Stimulated activated CD8-positive, alpha-beta memory T cell treated with anti-CD3 and anti-CD28 coated beads, Interleukin-7, amount 100 ng/mL, for 1 hour (primary cell): Measurements from ENCODE around the gene DDX11.
"Not testable (repeated sequence)": the region's sequence is repeated elsewhere in the genome, so short reads cannot be mapped to it uniquely, and the experiment has no call there.

Source experiments
- DNase-seq, 2 donors: peaks; one replicate each; pipeline ENCODE4 v3.0.0-alpha.2; 2020; ENCODE audit warnings: low read depth in 2 of 2

Gene DDX11

DNA sequence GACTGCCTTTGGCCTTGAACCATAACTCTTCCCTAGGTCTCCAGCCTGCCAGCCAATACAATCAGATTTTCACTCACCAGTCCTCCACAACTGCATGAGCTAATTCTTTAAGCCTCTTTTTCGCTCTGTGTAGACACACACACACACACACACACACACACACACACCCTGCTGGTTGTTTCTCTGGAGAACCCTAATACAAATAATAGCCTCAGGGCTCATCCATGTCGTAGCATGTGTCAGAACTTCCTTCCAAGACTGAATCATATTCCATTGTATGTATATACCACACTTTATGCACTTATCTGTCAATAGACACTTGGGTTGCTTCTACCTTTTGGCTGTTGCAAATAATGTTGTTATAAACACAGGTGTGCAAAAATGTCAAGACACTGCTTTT lies 6.0 kb upstream of the DDX11 start:
- not testable (repeated sequence) for DNase-seq

DNA sequence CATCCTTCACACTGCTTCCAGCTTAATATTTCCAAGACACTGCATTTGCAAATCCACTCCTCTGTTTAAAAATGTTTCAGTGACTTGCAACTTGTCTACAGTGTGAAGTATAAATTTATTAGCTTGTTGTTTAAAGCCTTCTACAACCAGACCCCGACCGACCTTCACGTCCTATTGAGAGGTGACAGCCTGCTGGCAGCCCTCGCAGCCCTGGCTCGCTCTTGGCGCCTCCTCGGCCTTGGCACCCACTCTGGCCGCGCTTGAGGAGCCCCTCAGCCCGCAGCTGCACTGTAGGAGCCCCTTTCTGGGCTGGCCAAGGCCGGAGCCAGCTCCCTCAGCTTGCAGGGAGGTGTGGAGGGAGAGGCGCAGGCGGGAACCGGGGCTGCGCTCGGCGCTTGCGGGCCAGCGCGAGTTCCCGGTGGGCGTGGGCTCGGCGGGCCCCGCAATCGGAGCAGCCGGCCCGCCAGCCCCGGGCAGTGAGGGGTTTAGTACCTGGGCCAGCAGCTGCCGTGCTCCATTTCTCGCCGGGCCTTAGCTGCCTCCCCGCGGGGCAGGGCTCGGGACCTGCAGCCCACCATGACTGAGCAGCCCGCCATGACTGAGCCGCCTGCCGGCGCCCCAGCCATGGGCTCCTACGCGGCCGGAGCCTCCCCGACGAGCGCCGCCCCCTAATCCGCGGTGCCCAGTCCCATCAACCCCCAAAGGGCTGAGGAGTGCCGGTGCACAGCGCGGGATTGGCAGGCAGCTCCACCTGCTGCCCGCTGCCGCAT lies 2.5 kb upstream of the DDX11 start:
- DNase-seq, result not testable (repeated sequence)

DNA sequence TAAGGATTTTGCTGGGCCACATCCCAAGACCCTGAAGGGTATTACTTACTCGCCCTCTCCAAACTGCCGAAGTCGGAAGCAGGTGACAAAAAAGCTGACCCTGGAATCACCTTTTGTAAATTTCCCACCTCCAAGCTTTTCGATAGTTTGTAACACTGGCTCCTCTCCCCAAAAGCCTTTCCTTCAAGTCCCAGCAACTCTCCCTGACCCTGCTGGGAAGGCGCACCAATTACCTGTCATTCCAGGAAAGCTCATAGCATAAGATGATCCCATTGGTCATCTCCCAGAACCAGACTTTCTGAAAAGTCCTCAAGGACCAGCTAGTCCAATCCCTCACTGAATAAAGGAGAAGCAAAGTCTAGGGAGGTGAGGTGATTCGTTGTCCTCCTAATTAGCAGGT lies 698 bp upstream of the DDX11 start:
- DNase-seq, result not testable (repeated sequence)

DNA sequence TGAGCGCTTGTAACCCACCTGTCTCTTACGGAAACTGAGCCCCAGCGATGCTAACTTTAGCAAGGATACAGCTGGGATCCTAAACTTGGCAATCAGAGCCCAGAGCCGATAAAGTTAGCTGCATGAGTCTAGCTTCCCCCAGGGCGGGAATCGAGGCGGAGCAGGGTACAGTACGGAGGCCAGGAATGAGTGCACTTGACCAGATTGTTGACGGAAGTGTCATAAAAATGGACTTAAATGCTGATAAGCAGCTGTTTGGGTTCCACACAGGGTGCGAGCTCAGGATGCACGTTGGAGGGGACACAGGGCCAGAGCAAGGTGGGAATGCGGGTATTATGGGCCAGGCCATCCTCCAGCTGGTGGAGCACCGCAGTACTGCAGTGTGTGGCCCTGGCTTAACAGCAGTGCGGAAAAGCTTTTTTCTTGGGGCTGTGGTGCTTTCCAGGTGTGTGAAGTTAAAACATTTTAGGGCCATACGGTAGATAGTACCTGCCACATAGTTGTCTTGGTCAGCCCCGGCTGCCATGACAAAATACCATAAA lies 744 bp downstream of the DDX11 start:
- not testable (repeated sequence) for DNase-seq

DNA sequence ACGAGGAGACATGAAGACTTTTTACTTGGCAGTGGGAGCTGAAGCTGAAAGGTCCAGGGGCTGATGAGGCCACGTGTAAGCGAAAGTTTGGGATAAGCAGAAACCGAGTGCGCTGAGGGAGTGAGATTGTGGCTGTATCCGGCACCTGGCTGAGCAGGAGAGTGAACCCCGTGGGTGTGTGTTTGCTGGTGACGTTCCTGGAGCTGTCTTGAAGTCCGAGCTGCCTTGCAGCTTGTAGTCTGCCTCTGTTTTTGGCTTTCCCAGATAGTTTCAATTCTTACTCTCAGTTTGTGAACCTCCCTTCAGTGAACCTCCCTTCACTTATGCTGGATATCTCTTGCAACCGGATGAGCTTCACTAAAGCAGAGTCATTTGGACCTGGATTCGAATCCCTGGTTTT lies 2.5 kb downstream of the DDX11 start:
- not testable (repeated sequence) for DNase-seq

DNA sequence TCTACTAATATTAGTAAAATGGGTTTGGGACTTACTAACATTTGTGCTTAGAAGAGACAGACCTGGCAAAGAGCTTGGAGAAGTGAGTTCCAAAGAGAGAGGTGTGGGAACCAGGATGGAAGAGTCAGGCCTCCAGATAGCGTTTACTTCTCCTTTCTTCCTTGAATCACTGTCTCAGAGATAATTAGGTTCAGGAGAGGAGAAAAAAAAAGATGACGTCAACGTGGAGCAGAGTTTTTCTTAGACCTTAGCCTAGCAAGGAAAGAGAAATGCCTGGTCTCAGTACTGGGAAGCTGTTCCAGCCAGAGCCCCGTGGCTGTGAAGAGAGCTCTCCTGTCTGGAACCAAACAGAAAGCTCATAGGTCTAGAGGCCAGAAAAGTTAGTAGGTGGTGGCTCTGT lies 3.4 kb downstream of the DDX11 start:
- not testable (repeated sequence) for DNase-seq

DNA sequence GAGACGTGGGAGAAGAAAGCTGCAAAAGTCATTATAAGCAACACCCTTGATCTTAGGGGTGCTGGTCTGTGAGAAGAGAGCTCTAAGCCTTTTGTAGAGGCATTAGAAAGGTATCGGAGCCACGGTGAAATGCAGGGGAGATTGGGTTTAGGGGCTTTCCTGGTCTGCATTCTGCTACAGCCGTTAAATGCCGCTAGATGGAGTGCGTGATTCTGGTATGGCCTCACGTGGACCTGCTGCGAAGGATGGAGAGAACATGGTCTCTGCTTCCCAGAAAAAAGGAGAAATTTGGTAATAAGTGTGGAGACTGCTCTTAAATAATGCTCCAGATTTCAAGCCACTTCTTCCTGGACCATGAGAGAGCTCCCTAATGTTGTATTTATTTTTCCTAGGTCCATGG lies 4.3 kb downstream of the DDX11 start:
- DNase-seq, result not testable (repeated sequence)

DNA sequence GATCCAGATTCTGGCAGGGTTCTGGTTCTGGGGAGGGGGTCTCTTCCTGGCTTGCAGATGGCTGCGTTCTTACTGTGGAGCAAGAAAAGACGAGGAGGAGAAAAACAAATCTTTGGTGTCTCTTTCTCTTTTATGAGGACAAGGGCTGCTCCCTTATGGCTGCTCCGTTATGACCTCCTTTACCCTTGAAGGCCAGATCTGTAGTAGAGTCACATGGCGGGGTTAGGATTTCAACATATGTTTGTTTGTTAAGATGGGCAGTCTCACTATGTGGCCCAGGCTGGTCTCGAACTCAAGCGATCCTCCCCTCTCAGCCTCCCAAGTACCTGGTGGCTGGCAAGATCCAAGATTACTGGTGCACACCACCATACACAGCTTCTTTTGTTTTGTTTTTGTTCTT lies 5.8 kb downstream of the DDX11 start:
- DNase-seq, result not testable (repeated sequence)

DNA sequence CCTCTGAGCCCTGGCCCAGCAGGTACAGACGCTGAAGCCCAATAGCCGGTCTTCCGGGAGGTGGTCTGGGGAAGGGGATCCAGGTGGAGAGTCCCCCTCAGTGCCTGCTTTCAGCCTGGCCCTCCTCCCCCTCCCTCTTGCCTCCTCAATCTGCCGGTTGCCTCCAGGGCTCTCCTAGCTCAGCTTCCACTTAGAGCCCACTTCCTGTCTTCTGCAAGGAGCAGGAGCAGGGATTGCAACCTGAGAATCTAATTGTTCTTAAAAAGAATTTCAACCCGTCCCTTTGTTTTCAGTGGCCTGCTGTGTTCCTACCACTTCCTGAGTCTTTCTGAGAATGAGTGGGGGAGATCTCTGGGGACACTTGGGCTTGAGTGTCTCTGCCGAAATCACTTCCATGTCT lies 6.6 kb downstream of the DDX11 start:
- DNase-seq, result not testable (repeated sequence)

DNA sequence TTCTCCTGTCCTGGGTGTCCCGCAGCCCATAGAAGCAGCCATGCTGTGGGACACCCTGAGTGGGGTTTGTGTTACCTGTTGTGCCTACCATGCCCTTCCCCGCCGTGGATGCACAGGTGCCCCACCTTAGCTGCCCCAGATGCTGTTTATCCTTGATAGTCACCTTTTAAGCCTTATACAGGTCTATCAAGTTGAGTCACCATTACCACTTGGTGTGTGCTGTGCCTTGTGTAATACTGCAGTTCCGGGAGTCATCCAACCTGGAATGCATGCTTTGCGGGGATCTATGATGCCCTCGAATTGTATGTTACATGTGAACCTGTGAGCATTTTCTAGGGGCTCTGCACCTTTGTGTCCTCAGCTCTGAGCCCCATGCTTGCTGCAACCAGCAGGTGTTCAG lies 7.6 kb downstream of the DDX11 start:
- not testable (repeated sequence) for DNase-seq

DNA sequence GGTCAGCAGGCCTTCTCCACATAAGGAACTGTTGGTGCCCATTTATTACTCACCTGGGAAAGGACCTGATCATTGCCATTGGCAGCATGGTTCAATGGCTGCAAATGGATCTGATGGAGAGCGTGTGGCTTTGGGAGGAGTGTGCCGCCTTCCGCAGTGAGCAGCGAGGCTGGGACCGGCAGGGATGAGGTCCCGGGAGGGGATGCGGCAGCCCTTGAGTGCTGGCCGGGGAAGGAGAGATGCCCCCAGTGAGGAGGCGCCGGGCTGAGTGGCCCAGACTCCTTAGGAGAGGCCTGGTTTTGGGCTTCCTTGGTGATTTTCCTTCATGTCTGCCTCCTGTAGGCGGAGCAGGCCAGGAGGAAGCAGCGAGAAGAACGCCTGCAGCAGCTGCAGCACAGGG lies 10.6 kb downstream of the DDX11 start:
- not testable (repeated sequence) for DNase-seq

DNA sequence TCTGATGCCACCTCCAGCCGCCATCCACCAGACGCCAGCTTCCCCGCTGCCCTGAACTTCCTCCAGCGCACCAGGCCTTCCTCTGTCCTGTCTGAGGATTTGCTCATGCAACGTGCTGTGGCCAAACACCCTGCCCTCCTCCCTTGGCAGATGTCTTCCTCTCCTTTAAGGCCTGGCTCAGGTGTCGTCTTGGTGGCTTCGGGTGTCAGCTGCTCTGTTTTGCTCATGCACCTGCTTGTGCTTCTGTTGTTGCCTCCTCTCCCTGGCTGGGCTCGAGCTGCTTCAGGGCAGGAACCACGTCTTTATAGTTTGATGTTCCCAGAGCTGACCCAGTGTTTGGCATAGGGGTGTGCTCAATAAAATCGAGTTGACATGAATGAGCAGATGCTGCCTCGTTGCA lies 12.4 kb downstream of the DDX11 start:
- not testable (repeated sequence) for DNase-seq

DNA sequence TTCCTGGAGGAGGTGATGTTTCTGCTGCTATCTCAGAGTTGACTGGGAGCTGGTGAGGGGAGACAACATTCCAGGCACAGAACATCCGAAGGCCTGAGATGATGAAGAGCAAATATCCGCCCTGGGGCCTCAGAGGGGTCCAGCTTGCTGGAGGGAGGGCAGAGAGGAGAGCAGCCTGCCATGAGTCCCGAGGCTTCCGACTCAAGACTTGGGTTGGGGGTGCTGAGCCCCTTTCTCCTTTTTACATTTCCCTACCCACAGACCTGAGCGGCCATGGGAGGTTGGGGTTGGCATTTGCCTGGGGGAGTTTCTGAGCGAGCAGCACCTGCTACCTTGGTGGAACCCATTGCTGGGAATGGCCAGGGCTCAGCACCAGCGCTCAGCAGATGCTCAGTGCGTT lies 13.8 kb downstream of the DDX11 start:
- not testable (repeated sequence) for DNase-seq

DNA sequence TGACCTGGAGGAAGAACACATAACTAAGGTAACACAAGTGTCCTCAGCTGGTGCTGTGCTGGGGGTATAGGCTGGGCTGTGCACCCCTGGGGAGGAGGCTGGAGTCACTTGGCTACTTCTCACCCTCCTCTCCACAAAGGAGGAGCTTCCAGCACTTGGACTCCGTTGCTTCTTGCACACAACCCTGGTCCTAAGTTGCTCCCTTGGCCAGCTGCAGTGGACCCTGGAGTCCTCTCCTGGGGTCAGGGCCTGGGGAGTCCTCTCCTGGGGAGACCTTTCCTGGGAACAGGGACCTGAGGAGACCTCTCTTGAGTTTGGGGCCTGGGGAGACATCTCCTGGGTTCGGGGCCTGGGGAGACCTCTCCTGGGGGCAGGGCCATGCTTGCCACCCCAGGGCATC lies 14.3 kb downstream of the DDX11 start:
- DNase-seq, result not testable (repeated sequence)

DNA sequence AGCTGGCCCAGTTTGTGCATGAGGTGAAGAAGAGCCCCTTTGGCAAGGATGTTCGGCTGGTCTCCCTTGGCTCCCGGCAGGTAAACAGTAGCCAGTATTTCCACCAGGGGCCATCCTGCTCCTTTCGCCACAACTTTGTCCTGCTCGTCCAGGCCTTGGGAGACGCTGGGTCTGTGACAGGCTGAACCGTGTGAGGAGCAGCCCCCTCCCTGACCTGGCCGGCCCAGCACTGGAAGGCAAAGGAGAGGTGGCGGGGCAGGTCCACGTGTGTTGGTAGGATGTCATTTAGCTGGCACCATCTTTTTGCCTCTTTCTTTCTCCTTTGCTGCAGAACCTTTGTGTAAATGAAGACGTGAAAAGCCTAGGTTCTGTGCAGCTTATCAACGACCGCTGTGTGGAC lies 15.4 kb downstream of the DDX11 start:
- DNase-seq, result no peak

DNA sequence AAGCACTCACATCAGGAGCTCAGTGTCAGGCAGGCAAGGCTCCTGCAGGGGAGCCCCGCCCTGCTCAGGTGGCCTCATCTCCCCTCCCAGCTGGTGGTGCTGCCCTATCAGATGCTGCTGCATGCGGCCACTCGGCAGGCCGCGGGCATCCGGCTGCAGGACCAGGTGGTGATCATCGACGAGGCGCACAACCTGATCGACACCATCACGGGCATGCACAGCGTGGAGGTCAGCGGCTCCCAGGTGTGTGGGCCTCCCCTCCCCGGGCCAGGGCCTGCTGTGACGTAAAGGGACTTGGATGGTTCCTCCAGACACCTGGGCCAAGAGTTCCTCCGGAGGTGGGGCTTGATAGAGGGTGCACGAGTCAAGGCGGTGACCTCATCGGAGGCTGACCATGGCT lies 18.0 kb downstream of the DDX11 start:
- DNase-seq, result not testable (repeated sequence)

DNA sequence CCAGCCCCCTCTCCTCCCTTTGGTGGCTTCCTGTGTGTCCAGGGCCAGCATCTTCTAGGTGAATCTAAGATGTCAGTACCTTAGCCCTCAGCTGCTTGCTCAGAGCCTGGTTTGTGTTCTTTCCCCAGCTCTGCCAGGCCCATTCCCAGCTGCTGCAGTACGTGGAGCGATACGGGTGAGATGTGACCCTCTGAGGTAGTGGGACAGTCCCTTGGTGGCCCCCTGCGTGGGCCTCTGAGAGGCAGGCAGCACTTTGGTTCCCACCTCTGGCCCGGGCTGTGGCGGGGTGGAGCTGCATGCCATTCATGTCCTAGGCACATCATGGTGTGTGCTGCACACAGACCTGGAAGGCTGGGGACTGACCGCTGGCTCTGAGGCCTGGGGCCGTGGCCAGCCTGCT lies 19.1 kb downstream of the DDX11 start:
- not testable (repeated sequence) for DNase-seq

DNA sequence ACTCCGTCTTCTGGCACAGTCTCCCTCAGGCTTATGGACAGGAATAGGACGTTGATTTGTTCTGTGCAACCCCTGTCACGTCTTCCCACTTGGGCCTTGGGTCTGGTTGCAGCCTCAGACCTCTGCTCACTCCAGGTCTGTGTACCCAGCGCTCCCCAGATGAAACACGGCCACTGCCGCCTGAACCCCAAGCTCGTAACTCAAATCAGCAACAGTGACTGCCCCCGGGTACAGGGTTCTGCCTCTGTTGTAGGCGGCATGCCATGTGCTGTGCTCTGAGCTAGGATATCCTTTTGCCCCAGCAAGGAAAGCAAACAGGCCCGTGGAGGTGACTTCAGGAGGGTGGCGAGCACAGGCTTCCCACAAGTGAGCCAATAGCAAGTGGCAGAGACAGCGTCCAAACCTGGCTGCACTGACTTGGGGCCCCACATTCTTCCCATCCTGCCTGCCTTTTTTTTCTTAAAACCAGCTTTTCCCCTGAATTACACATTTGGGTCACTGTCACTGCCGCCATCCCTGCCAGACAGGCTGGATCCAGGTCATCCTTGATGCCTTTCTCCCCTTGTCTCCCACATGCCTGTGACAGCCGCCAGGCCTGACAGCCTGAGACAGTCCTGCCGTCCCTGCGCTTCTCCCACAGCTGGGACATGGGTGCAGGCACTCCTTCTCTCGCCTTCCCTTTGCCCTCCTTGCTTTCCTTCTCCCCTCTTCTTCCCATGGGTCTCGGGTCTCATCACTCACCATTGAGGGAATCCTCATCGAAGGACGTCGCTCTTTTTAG lies 21.6 kb downstream of the DDX11 start:
- DNase-seq, result not testable (repeated sequence)

DNA sequence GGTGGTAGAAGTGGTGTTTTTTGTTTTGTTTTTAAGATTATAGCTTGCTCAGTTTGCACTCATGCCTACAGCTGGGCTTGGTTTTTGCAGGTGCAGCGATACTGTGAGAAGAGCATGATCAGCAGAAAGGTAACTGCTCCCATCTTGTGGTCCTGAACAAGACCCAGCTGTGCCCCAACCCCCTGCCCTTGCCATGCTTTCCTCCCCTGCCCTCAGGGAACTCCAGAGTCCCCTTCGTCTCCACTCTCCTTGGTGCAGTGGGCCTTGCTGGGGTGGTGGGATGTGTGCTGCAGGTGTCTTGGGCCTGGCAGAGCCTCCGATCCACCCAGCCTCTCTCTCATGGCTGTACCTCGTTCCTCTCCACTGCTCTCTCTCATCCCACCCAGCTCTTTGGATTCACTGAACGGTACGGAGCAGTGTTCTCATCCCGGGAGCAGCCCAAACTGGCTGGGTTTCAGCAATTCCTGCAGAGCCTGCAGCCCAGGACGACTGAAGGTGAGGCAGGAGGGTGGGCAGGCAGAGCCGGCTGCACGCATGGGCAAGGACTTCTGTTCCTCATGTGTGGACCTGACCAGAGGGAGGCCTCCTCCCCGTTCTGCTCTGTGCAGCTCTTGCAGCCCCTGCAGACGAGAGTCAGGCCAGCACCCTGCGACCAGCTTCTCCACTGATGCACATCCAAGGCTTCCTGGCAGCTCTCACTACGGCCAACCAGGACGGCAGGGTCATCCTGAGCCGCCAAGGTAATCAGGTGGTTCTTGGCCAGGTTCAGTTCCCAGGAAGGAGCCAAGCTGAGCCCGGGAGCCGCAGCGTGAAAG lies 22.8 kb downstream of the DDX11 start:
- not testable (repeated sequence) for DNase-seq

DNA sequence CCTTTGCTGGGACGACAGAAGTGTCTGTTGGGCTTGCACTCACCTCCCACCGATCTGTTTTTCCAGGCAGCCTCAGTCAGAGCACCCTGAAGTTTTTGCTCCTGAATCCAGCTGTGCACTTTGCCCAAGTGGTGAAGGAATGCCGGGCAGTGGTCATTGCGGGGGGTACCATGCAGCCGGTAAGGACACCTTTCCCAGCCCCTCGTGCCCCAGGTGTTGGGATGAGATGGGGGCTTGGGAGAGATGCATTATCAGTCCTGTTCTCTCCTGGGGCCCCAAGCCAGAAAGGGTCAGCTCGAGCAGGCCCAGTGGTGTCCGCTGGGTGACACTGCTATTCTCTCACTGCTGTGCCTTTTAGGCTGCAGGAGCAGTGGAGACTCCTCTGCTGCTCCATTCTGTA lies 24.2 kb downstream of the DDX11 start:
- not testable (repeated sequence) for DNase-seq

DNA sequence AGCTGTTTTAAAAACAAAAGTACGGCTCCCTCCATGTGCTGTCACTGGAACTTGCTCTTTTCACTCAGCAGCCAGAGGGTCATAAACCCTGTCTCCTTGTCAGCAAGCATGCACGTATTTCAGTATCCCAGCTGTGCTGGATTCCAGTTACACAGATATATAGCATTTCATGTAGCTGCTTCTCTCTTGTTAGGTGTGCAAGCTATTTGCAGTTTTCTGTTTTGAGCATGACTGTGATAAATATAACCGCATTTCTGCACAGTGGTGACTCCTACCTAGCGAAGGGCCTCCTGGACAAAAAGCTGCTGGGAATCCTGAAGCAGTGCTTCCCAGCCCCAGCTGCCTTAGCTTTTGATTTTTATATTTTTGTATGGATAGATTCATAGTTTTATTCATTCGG lies 24.7 kb downstream of the DDX11 start:
- DNase-seq, result not testable (repeated sequence)

DNA sequence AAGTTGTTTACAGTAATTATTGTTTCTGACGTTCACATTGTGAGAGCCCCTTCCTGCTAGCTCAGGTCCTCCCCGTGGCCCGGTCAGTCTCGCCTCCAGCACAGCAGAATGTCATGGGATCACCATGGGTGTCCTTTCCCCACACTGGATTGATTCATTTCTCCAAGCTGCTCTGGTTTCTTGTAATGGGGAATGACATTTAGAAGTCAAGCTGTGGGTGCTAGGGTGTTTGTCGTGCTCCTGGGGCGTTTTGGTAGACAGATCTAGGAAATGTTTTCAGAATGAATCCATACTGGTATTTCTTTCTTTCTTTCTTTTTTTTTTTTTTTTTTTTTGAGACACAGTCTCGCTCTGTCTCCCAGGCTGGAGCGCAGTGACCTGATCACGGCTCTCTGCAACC lies 25.1 kb downstream of the DDX11 start:
- DNase-seq, result not testable (repeated sequence)
